ENCODE measurements around the gene LYPD6B.
"Not testable (repeated sequence)": the region's sequence is repeated elsewhere in the genome, so short reads cannot be mapped to it uniquely, and the experiment has no call there.

Gene LYPD6B

DNA sequence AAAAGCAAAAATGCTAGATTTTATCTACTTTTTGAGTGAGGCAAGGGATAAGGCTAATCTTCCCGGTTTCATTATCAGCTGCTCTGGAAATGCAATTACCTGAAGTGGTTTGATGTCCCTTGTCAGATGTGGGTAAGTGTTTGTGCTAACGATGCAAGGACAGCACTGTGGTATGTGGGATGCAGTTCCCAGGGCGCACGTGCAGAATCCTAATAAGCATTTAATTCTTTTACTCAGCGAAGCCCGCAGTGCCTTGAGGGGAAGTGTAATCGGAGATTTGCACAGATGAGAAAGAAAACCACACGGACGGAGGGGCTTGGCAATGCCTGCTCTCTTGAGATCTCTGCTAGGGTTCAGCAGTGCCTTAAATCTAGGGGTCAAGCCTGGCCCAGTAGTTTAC, 183.4 kb downstream of the LYPD6B start:
- DNase-seq = no peak

DNA sequence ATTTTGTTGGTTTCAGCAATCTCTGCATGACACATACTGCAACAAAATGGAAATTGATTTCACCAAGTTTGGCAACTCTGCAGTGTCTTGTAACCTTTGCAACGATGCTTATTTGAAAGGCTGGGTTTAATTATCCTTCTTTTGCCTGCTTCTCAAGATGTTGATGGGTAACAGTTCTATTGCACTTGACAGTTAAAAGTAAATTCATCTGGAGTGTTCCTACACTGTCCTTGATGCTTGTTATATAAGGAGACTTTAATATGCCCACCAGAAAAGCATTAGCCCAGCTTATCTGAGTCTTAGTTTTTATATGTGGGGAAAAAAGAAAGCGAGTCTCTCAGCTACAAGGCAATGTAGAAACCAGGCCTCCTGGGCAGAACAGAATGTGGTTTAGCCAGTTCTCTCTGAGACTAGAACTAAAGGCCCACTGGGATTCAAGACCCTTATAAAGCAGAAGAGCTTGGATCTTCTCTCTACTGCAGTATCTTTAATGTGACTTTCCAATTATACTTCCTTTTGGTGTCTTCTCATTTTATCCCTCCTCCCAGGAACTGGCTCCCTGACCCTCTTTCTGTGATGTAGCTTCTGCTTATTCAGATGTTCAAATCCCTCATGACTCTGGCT, 185.1 kb downstream of the LYPD6B start:
- no peak for DNase-seq

DNA sequence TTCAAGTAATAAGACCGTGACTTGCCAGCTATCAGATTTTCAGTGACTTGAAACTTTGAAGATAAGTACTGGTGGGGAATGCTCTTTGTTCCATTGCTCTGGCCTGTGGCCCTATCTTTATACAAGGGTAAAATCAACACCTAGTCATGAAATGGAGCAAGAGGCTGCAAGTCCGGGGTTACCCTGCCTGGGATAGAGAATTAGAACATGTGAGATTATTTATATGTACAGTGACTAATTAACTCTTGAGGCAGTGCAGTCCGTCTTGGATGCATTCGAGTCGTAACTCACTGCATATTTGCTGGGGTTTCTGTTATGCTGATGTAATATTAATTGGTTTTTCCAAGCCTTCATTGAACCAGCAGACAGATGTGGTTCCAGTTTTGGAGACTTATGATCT, 186.0 kb downstream of the LYPD6B start:
- no peak for DNase-seq

DNA sequence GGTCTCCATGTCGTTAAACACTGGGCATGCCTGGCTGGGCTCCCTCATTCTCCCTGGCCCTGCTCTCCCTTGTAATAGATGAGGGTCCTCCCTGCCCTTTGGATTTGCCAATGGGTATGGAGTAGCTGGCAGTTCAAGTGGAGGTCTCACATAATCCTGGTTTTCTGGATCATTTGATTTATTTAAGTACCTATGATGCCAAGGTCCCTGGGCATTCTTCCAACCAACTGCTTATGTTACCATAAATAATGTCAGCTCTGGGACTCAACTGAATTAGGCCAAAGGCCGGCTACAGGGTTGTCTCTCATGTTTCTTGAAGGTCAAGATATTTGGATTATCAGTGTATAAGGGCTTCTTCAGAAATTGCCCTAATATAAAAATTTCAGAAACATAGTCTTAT, 186.9 kb downstream of the LYPD6B start:
- DNase-seq = no peak

DNA sequence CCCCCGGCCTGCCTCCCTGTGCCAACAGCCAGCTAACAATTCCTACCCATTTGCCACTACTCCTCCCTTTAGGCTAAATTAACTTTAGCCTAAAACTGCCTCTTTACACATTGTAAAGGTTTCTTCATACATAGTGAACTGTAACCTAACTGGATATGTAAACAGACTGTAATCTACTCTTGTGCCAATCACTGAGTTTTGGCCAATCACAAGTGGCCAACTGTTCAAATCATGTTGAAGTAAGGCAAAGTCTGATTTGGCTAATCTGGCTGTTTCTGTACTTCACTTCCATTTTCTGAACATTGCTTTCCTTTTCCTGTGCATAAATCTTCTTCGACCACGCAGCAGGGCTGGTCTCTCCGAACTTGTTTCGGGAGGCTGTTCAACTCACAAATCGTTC, 188.3 kb downstream of the LYPD6B start:
- DNase-seq = no peak

DNA sequence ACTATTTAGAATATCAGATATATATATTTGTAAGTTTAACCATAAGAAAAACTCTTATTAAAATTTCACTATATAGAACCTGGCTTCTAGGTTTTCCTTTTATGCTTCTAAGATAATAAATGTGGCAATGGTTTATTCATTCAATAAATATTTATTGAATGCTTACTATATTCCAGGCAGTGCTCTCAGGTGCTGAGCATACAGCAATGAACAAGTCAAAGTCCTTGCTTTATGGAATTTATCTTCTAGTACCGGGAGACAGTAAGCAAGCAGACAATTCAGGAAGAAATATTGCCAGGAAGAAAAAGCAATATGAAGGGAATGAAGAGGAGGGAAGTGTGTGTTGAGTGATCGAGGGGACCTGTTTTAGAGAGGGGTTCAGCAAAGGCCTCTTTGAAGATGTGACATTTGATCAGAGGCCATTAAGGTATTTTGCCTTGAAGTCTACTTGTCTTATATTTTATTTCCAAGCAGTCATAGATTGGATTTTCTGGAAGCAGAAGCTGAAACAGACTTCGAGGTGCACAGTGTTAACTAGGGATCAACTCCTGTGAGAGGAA, 197.4 kb downstream of the LYPD6B start:
- DNase-seq = no peak

DNA sequence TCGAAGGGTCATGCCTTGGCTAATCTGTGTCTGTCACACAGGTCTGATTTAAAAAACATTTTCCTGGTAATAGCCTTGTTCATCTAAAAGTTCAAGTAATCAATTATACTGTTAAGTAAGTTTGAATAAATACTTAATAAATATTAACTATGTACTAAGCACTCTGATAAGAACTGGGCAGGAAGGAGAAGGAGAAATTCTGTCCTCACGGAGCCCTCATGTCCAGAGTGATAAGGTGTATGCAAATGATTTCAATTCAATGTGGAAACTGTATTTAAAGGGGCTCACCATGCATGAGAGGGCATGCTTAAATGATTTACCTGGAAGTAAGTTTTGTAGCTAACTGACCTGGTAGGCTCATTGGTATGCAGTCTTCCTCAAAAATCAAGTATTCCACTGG, 197.9 kb downstream of the LYPD6B start:
- DNase-seq = no peak

DNA sequence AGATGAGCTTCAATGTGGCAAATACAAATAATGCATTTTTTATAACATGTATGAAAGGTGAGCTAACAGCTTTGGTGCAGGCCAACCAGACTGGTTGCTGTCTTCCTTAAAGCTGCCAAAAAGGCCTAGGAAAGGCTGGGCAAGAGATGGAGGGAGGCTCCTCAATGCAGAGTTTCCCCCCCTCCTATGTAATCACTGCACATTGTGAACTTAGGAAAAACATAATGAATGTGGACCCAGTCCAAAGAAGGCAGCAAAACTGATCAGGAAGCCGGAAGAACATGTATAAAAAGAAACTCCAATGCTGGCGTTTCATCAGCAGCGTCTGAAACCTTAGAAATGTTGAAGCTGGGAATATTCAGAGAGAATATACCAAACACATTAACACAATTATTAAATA, 207.7 kb downstream of the LYPD6B start:
- DNase-seq = no peak

DNA sequence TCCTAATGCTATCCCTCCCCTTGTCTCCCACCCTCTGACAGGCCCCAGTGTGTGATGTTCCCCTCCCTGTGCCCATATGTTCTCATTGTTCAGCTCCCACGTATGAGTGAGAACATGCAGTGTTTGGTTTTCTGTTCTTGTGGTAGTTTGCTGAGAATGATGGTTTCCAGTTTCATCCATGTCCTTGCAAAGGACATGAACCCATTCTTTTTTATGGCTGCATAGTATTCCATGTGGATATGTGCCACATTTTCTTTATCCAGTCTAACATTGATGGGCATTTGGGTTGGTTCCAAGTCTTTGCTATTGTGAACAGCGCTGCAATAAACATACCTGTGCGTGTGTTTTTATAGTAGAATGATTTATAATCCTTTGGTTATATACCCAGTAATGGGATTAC, 212.9 kb downstream of the LYPD6B start:
- DNase-seq = not testable (repeated sequence)

DNA sequence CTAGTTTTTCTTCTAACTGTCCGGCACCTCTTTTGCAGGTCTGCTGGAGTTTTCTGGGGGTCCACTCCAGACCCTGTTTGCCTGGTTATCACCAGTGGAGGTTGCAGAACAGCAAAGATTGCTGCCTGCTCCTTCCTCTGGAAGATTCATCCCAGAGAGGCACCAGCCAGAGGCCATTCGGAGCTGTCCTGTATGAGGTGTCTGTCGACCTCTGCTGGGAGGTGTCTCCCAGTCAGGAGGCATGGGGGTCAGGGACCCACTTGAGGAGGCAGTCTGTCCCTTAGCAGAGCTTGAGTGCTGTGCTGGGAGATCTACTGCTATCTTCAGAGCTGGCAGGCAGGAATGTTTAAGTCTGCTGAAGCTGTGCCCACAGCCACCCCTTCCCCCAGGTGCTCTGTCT, 218.4 kb downstream of the LYPD6B start:
- not testable (repeated sequence) for DNase-seq

DNA sequence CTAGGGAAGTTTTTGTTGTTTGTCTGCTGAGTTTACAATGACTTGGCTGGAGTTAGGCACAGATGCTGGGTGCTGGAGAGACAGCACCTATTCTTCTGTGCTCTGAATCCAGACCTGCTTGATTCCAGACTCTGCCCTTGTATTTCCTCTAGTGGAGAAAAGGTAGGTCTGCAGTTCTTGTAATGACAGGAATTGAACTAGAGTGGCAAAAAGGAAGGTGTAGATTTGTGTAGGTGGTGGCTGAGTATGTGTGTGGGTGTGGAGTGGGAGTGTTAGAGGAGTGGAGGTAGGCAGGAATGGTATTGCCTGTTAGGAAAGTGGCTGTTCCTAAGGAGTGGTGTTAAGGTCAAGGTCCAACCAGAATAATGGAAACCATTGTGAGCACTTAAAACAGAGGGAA, 220.0 kb downstream of the LYPD6B start:
- no peak for DNase-seq

DNA sequence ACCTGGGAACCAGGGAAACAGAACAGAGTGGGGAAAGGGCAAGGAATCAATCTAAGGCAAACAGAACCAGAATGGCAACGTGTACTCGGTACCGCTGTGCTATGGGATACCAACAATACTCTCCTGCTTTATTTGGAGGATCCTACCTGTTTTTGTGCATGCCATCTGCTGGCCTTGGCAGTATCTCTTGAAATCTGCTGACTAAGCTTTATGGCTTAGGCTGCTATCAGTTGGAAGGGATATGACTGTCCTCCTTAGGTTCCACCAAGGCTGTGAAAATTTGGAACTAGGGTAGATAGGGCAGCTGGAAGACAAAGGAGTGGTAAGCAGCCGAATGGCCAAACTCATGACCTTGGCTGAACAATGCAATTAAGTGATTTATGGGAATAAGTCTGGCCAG, 220.6 kb downstream of the LYPD6B start:
- DNase-seq = no peak

DNA sequence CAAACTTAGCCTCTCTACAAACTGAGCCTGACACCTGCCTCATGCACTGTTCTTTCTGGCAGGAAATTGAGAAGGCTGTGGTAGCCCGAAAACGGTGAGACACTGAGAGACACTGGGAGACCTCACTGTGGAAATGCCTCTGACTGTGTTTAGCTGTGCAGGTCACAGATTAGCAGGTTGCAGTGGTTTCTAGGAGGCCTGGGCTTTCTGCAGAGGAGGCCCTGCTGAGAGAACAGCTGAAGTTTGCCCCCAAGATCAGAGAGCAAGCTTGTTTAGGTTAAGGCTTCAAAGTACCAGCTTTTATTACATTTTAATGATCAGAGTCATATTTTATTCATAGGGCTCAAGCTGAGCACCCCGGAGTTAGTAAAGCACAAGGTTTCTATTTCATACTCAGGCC, 223.2 kb downstream of the LYPD6B start:
- DNase-seq = no peak

Measured in inflammatory macrophage treated with lipopolysaccharide for 4 hours (primary cell).